Loucy (cell line): Measurements from ENCODE around the gene SFXN5.

Experiments used
- H2AFZ ChIP-seq: fragments of 200-600 bp; sonication (generic); 2 replicates; pipeline ENCODE4 v1.6.0; 2016; ENCODE audit warnings: antibody characterized with exemption, mild to moderate bottlenecking, low read length, moderate library complexity
- H3F3A ChIP-seq: fragments of 200-600 bp; 2 replicates; pipeline ENCODE4 v1.6.0; 2016; ENCODE audit warnings: antibody characterized with exemption, low read depth, mild to moderate bottlenecking
- H3K27me3 ChIP-seq: fragments of 200-600 bp; sonication (generic); 2 replicates; pipeline ENCODE4 v1.6.1; 2014; ENCODE audit warnings: low read length, mild to moderate bottlenecking; ENCODE audit not compliant: insufficient read depth, poor library complexity, severe bottlenecking
- H3K36me3 ChIP-seq: fragments of 200-600 bp; sonication (generic); 2 replicates; pipeline ENCODE4 v1.6.1; 2016; ENCODE audit warnings: low read length; ENCODE audit not compliant: insufficient read depth
- H3K4me1 ChIP-seq: fragments of 200-600 bp; sonication (generic); 2 replicates; pipeline ENCODE4 v1.5.1; 2014; ENCODE audit warnings: low read length, mild to moderate bottlenecking; ENCODE audit not compliant: insufficient read depth, poor library complexity, severe bottlenecking
- H3K4me2 ChIP-seq: fragments of 200-600 bp; sonication (generic); 2 replicates; pipeline ENCODE4 v1.6.0; 2014; ENCODE audit warnings: antibody characterized with exemption, low read length, low read depth, mild to moderate bottlenecking; ENCODE audit not compliant: poor library complexity, severe bottlenecking
- H3K4me3 ChIP-seq: fragments of 200-600 bp; sonication (generic); 2 replicates; pipeline ENCODE4 v1.5.1; 2014; ENCODE audit warnings: low read length, mild to moderate bottlenecking, mixed read lengths; ENCODE audit not compliant: poor library complexity, severe bottlenecking
- H3K79me2 ChIP-seq: fragments of 200-600 bp; sonication (generic); 2 replicates; pipeline ENCODE4 v1.6.1; 2014; ENCODE audit warnings: low read length; ENCODE audit not compliant: insufficient read depth
- H3K9ac ChIP-seq: fragments of 200-600 bp; sonication (generic); 2 replicates; pipeline ENCODE4 v1.6.0; 2014; ENCODE audit warnings: mild to moderate bottlenecking, low read depth, low read length, moderate library complexity; ENCODE audit not compliant: poor library complexity, severe bottlenecking
- H3K9me2 ChIP-seq: fragments of 200-600 bp; sonication (generic); replicated peaks from 2 replicates; pipeline ENCODE4 v1.6.1; 2016; ENCODE audit warnings: low read depth, low read length, mixed read lengths
- H3K9me3 ChIP-seq: fragments of 200-600 bp; sonication (generic); 2 replicates; pipeline ENCODE4 v1.6.1; 2014; ENCODE audit warnings: mild to moderate bottlenecking, antibody characterized with exemption, low read length, low read depth; ENCODE audit not compliant: insufficient read depth
- H4K20me1 ChIP-seq: fragments of 200-600 bp; sonication (generic); 2 replicates; pipeline ENCODE4 v1.6.0; 2014; ENCODE audit warnings: antibody characterized with exemption, low read length, mild to moderate bottlenecking; ENCODE audit not compliant: insufficient read depth, poor library complexity, severe bottlenecking
- EZH2phosphoT487 ChIP-seq: fragments of 200-600 bp; IDR thresholded peaks from 2 replicates; pipeline ENCODE4 v1.6.1; 2018; ENCODE audit warnings: antibody characterized with exemption, mild to moderate bottlenecking, moderate library complexity, borderline replicate concordance
- TF ChIP-seq, protein P1 (sequence below): fragments of 200-600 bp; sonication (generic); conservative IDR thresholded peaks from 2 replicates; pipeline ENCODE4 v1.5.1; 2014; ENCODE audit warnings: mild to moderate bottlenecking, antibody characterized with exemption, low read length

Gene SFXN5

DNA sequence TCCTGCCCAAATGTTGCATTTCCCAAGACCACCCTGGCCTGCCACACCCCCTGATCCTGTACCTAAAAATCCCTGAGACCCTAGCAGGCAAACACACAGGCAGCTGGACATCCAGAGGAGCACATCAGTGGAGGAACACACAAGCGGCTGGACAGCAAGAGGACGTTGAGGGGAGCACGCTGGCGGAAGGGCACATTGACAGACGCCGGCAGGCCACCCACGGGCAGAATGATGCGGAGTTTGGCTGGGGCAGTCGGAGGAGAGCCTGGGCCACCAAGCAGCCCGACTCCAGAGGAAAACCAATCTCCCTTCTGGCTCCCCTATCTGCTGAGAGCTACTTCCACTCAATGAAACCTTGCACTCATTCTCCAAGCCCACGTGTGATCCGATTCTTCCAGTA is 106.5 kb downstream of the SFXN5 start:
- H3K36me3 ChIP-seq: no peaks in the 10 kb centered on the region
- TF ChIP-seq EZH2phosphoT487: no peak
- TF ChIP-seq, protein P1, sequence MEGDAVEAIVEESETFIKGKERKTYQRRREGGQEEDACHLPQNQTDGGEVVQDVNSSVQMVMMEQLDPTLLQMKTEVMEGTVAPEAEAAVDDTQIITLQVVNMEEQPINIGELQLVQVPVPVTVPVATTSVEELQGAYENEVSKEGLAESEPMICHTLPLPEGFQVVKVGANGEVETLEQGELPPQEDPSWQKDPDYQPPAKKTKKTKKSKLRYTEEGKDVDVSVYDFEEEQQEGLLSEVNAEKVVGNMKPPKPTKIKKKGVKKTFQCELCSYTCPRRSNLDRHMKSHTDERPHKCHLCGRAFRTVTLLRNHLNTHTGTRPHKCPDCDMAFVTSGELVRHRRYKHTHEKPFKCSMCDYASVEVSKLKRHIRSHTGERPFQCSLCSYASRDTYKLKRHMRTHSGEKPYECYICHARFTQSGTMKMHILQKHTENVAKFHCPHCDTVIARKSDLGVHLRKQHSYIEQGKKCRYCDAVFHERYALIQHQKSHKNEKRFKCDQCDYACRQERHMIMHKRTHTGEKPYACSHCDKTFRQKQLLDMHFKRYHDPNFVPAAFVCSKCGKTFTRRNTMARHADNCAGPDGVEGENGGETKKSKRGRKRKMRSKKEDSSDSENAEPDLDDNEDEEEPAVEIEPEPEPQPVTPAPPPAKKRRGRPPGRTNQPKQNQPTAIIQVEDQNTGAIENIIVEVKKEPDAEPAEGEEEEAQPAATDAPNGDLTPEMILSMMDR: no peak
- no peaks in the 10 kb centered on the region for H3K9me2 ChIP-seq
- H3K27me3 ChIP-seq: no peaks in the 10 kb centered on the region
- H3K9me3 ChIP-seq: no peaks in the 10 kb centered on the region
- H4K20me1 ChIP-seq: no peaks in the 10 kb centered on the region
- H3K9ac ChIP-seq: no peak overlapping the region
- H3K4me3 ChIP-seq: no peak overlapping the region
- H3F3A ChIP-seq: no peaks in the 10 kb centered on the region
- no peaks in the 10 kb centered on the region for H3K4me1 ChIP-seq
- H2AFZ ChIP-seq: no peak overlapping the region
- H3K4me2 ChIP-seq: no peak overlapping the region
- H3K79me2 ChIP-seq: no peaks in the 10 kb centered on the region; the same call in 1 of the 2 replicates

DNA sequence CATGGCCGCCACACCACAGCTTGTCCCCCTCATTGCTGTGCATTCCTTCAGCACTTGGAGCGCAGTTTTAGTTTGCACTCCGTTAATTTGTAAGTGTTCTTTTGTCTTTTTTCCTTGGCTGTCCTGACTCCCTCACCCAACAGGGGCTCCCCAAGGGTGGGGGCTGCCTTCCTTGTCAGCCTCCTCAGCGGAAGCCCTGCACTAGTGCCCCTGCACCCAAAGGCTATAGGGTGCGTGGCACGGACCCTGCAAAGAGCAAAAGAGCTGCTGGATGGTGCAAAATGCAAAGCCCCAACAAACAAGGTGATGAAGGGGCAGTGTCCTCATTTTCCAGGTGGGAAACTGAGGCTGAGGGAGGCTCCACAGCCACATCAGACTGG is 107.4 kb downstream of the SFXN5 start:
- Histone ChIP-seq H3K9me3 (no peaks in the 10 kb centered on the region), H4K20me1 (no peaks in the 10 kb centered on the region), H3K9me2 (no peaks in the 10 kb centered on the region), H3F3A (no peaks in the 10 kb centered on the region), H3K9ac (no peak overlapping the region), H3K4me3 (no peak overlapping the region), H2AFZ (no peak overlapping the region), H3K4me2 (no peak overlapping the region), H3K4me1 (peaks cover 4% of the 10 kb centered on the region), H3K27me3 (no peaks in the 10 kb centered on the region), H3K79me2 (no peaks in the 10 kb centered on the region; the same call in 1 of the 2 replicates), H3K36me3 (no peaks in the 10 kb centered on the region)
- TF ChIP-seq, protein P1: no peak
- no peak for TF ChIP-seq EZH2phosphoT487

DNA sequence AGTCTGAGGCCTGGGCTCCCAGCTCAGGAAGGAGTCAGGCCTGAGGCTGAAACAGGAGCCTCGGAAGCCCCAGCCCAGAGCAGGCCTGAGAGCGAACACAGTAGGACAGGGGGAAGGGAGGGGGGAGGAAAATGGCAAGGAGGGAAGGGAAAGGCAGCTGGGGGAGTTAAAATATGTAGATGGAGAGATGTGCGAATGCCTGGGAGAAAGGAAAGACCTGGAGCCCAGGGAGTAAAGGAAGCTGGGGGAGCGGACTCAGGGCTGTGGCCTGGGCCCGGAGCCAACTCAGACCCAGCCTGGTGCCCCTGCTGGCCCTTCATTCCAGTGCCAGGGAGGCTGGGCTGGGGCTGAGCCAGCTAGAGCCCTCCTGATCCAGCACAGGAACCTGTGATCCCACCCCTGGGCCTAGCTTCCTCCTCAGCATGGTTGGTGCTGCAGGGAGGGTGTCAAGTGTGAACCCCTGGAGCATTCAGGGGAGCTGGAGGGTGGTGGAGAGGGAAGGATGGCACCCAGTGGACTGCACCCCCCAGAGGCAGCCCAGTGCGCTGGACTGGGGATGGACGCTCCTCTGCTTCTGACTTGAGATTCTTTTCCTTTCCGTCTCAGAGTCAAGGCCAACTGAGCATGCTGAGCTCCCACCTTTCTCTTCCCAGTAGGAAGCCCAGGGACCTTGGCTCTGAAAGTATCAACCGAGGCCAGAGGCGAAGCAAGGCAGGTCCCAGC is 107.9 kb downstream of the SFXN5 start:
- no peaks in the 10 kb centered on the region for H4K20me1 ChIP-seq
- no peaks in the 10 kb centered on the region for H3F3A ChIP-seq
- H3K9ac ChIP-seq: no peak overlapping the region
- no peak overlapping the region for H3K4me3 ChIP-seq
- no peaks in the 10 kb centered on the region for H3K9me2 ChIP-seq
- no peak overlapping the region for H3K4me2 ChIP-seq
- no peak overlapping the region for H2AFZ ChIP-seq
- H3K9me3 ChIP-seq: no peaks in the 10 kb centered on the region
- no peak for TF ChIP-seq EZH2phosphoT487
- TF ChIP-seq, protein P1: no peak
- peaks cover under 1% of the 10 kb centered on the region; the same call in 1 of the 2 replicates for H3K79me2 ChIP-seq
- H3K27me3 ChIP-seq: no peaks in the 10 kb centered on the region
- peaks cover 8% of the 10 kb centered on the region for H3K4me1 ChIP-seq
- no peaks in the 10 kb centered on the region for H3K36me3 ChIP-seq
